Body of pancreas (tissue), 4 donors: ENCODE results near the gene XPR1. TPM values are rescaled to one million over a fixed set of nuclear protein-coding genes. Genes with fewer than 3 reads are reported as not detected.

Source experiments
- ATAC-seq: fragments of 150-250 bp; one replicate; pipeline ENCODE4 v1.9.1; 2016
- DNase-seq, 4 donors: peaks; one replicate each; pipeline ENCODE4 v3.0.0-alpha.2; 2019
- H3K27ac ChIP-seq, 4 donors: fragments of 200-600 bp; sonication (generic); 1 replicate in 3 of 4; 2 replicates in 1 of 4; pipeline versions ENCODE4 v1.5.1 to v1.6.1; 2016 to 2019; ENCODE audit warnings: mild to moderate bottlenecking in 1 of 4, mixed read lengths in 1 of 4, moderate library complexity in 1 of 4
- H3K27me3 ChIP-seq, 2 donors: fragments of 200-600 bp; sonication (generic); one replicate each; pipeline ENCODE4 v1.6.0; 2016; ENCODE audit warnings: mild to moderate bottlenecking in 1 of 2
- H3K36me3 ChIP-seq, 2 donors: fragments of 200-600 bp; sonication (generic); replicated peaks in 1 of 2; 2 replicates each; pipeline ENCODE4 v1.5.1; 2016; ENCODE audit warnings: low read depth in 2 of 2; ENCODE audit not compliant: insufficient read depth in 1 of 2
- H3K4me1 ChIP-seq: fragments of 200-600 bp; sonication (generic); one replicate; pipeline ENCODE4 v1.6.0; 2016
- H3K4me3 ChIP-seq, 2 donors: fragments of 200-600 bp; sonication (generic); 1 replicate in 1 of 2; 2 replicates in 1 of 2; pipeline ENCODE4 v1.5.1; 2016 to 2019
- H3K9me3 ChIP-seq, 3 donors: fragments of 200-600 bp; sonication (generic); 1 replicate in 2 of 3; 2 replicates in 1 of 3; pipeline ENCODE4 v1.5.1; 2016
- CTCF ChIP-seq, 7 experiments: fragments of 450-650 bp in 4 of 7; fragments of 200-600 bp in 3 of 7; sonication (generic) in 3 of 7; IDR thresholded peaks; one replicate each; pipeline ENCODE4 v1.5.1; 2016 to 2019; ENCODE audit warnings: antibody characterized with exemption in 7 of 7
- POLR2A ChIP-seq, 3 donors: fragments of 450-650 bp; IDR thresholded peaks; one replicate each; pipeline ENCODE4 v1.6.1; 2016; ENCODE audit warnings: antibody characterized with exemption in 3 of 3, mild to moderate bottlenecking in 2 of 3
- WGBS, 2 donors: methylation state at CpG; one replicate each; pipeline ENCODE4 v1.1.5; 2017; 5-methylcytosine and 5-hydroxymethylcytosine counted together
- intact Hi-C: fragments of 100-400 bp; cut with DNase I; formaldehyde crosslinking; loops from one replicate; pipeline ENCODE4 v1.15.1; 2023
- small RNA-seq: library from RNA; depleted of rRNA; stranded (forward); fragments of <200 nt; gene quantifications from one replicate; pipeline ENCODE3, GENCODE V24; 2016
- total RNA-seq, 2 donors: library from RNA; depleted of rRNA; stranded (reverse); fragments of >200 nt; gene quantifications; one replicate each; pipeline ENCODE4 v1.1.0, GENCODE V29; 2016

Gene XPR1
- total RNA-seq, 2 donors from 2014 or later: 11.5 to 13.0 TPM

- Histone ChIP-seq H3K27ac (no peak overlapping the region), H3K9me3 (no peaks in the 10 kb centered on the region), H3K27me3 (no peaks in the 10 kb centered on the region), H3K4me3 (no peak overlapping the region), H3K4me1 (no peaks in the 10 kb centered on the region), H3K36me3 (no peaks in the 10 kb centered on the region)
- no peak for DNase-seq
- no peak for ATAC-seq
- TF ChIP-seq POLR2A (IDR thresholded peaks at IDR 0.05) (no peak), CTCF (IDR thresholded peaks at IDR 0.05) (no peak)
- 90 to 100% methylated on average over 1 of the region's 1 CpG for WGBS, 2 donors
- intact Hi-C loops: no loop called here
Measured at GRCh38 chr1:180937012-180937372, 305.2 kb downstream of the XPR1 start.

GRCh38 chr1:180937624-180938225 lies 305.9 kb downstream of the XPR1 start:
- H3K27me3 ChIP-seq: no peaks in the 10 kb centered on the region
- ATAC-seq (no peak), DNase-seq (no peak)
- intact Hi-C loops: no loop called here
- H3K36me3 ChIP-seq: no peaks in the 10 kb centered on the region
- no peaks in the 10 kb centered on the region for H3K9me3 ChIP-seq
- H3K27ac ChIP-seq: no peak overlapping the region
- WGBS, 2 donors: 66 to 68% methylated on average over 8 to 9 of the region's 9 CpGs
- TF ChIP-seq CTCF (IDR thresholded peaks at IDR 0.05) (no peak), POLR2A (IDR thresholded peaks at IDR 0.05) (no peak)
- no peaks in the 10 kb centered on the region for H3K4me1 ChIP-seq
- no peak overlapping the region for H3K4me3 ChIP-seq

DNA sequence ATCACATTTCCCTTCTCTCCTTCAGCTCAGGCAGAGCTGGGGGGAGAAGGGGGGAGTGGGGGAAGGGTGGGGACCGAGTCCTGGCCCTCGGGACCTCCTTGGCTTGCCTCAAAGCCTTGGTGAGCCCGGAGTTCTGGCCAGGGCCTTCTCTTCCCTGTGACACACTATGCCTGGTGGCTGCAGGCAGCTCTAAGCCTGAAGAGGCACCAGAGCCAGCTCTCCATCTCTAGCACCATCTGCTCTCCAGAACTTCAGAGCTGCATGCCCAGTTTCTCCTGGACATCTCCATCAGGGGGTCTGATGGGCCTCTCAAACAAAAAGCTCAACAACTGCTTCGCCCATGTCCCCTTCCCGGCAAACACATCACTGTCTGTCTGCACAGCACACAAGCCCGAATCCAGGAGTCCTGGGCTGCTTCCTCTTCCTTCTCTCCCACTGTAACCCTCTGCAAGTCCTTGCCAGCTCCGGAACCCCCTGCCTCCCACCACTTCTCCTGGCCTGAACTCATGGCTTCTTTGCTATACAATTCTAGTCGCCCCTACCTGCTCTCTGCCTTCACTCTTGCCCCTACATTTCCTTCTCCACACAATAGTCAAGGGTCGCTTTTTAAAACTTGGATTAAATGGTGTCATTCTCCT lies 307.4 kb downstream of the XPR1 start:
- Histone ChIP-seq H3K9me3 (no peaks in the 10 kb centered on the region), H3K4me3 (no peak overlapping the region), H3K27ac (no peak overlapping the region), H3K36me3 (no peaks in the 10 kb centered on the region), H3K4me1 (no peaks in the 10 kb centered on the region), H3K27me3 (no peaks in the 10 kb centered on the region)
- no peak for TF ChIP-seq POLR2A (IDR thresholded peaks at IDR 0.05)
- TF ChIP-seq CTCF (IDR thresholded peaks at IDR 0.05): no peak
- 66 to 70% methylated on average over 8 to 9 of the region's 9 CpGs for WGBS, 2 donors
- ATAC-seq (no peak), DNase-seq (no peak)
- intact Hi-C loops: no loop called here

GRCh38 chr1:180939711-180940103 lies 307.9 kb downstream of the XPR1 start:
- Histone ChIP-seq H3K4me1 (no peaks in the 10 kb centered on the region), H3K27me3 (no peaks in the 10 kb centered on the region), H3K27ac (no peak overlapping the region), H3K4me3 (no peak overlapping the region), H3K9me3 (no peaks in the 10 kb centered on the region), H3K36me3 (no peaks in the 10 kb centered on the region)
- TF ChIP-seq CTCF (IDR thresholded peaks at IDR 0.05): no peak
- WGBS, 2 donors: 80 to 87% methylated on average over 3 of the region's 3 CpGs
- DNase-seq (no peak), ATAC-seq (no peak)
- intact Hi-C loops: no loop called here

Small RNA genes within 50 kb of the gene (small RNA-seq; reads per million reads assigned to genes)
- not detected for gene RF00026

Other genes starting within 250 kb of the XPR1 start
- gene ACBD6, start 129.4 kb upstream of the XPR1 start, total RNA-seq: 10 to 100 TPM; 37.4 to 49.4 TPM
- not detected for gene OVAAL, start 73.1 kb upstream of the XPR1 start, total RNA-seq